HG03025 (cell line): ENCODE results near the gene TBCEL.

Source experiments
- ATAC-seq: cut with Tn5 transposase; IDR thresholded peaks from one replicate; pipeline ENCODE4 v1.9.1; 2021; ENCODE audit warnings: mild to moderate bottlenecking, moderate library complexity; ENCODE audit not compliant: unreplicated experiment, low FRiP score

Gene TBCEL

DNA sequence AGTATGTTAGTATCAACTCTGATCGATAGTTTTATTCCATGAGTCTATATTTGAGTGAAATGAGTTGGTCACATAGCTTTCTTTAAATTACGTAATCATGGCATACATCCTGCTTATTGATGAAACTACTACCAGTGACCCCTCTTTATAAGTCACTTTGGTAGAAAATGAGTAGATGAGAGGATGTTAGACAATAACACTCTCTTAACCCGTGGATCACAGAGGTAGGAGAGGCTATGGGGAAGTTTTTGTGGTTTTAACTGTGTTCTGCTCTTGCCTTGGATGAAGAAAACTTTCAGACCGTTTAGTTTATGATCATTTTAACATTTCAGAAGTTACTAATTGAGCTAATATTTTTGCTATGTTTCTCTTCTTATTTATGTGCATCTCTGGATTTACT, 34.0 kb downstream of the TBCEL start:
- ATAC-seq, result no peak

DNA sequence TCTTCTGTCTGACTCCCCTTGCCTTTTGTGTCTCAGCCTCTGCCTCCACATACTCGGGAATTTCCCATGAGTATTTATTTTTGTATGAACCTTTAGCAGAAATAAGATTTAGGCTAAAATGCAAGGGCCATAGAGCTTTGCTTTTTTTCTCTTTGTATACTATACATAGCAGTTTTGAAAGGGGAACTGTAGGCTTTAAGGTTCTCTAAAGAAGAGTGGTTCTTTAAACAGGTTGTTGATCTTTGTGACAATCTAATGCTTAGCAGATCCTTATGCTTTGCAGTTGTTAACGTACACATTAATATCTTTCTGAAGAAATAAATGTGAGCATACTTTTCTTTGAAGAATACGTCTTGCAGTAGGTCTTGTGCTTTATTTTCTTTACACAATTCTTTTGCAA, 35.0 kb downstream of the TBCEL start:
- no peak for ATAC-seq

DNA sequence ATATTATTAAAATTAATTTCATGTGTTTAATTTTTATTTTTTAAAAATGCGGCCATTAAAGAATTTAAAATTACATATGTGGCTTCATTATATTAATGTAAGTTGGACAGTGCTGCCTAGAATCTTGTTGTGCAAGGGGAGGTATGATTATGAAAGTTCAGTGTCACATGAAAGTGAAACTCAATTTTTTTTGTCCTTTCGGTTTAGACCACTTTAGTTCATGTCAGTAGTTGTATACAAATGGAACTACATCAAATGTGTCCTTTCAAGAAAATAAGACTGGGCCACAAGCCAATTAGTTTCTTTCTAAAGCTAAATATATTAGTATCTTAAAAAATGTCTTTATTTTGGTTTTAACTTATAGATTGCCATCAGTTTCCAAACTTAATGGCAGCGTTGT, 35.7 kb downstream of the TBCEL start:
- peak; percentile 97 for ATAC-seq

DNA sequence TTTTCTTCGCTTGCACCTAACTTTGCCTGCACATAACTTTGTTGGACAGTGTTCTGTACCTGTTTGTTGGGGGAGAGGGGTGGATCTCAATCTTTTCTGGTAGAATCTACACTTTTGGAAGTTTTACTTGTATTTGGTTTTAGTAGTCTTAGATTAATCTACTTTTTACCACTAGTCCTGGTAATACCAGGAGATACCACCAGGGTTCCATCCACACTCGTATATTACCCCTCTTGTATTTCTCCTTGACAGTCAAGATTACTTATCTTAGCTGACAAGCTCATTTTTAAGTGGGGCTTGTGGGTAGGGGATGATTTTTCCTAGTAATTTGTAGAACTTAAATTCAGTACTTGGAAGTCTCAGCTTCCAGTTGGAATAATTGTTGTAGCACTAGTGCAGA, 39.8 kb downstream of the TBCEL start:
- ATAC-seq, result no peak

DNA sequence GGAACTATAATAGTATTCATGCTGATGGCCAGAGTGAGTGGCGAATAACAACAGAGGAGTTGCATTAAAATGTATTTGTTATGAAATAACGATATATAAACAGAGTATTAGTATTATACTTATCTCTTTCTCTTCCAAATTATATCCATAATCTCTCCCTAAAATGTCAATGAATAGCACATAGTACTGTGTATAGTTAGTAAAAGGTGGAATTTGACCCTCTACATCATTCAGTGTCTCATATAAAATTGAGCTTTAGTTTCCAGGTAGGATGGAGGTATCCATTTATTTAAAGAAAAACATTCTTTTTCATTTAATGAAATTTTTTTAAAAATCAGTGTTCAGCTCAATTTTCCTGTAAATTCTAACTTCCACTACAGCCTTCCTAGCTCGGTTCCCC, 42.7 kb downstream of the TBCEL start:
- ATAC-seq, result no peak

DNA sequence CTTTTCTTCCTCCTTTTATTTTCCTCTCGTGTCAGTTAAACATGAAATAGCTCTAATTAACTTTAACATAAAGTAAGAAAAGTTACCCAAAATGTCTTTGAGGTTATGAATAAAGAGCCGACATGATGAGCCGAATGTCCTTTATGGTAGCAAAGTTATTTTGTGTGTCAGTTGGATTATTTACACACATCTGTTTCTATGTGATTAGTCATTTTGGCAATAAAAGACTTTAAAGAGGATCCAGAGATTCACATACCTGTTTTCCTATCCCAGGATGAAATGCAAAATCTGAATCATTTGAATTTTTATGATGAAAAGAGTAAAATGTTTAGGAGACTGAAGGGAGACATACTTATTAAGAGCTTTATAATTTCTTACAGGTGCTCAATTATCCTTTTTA, 43.1 kb downstream of the TBCEL start:
- no peak for ATAC-seq

DNA sequence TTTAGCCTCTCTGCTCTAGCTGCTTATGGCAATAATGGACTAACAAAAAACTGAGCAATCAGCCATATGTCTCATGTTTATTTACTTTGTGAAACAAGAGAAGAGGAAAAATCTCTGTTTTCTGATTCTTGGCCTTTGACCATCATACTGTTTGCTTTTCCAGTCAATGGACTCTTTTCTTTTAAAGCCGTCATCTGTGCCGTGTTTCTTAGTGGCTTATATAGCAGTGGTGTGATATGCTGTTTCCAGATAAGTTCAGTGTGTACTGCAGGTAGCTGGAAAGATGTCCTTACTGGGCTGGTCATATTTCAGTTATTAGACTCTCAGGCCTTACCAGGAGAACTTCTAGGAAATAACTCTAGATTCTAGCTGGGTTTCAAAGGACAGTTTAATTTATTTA, 43.6 kb downstream of the TBCEL start:
- ATAC-seq, result no peak

DNA sequence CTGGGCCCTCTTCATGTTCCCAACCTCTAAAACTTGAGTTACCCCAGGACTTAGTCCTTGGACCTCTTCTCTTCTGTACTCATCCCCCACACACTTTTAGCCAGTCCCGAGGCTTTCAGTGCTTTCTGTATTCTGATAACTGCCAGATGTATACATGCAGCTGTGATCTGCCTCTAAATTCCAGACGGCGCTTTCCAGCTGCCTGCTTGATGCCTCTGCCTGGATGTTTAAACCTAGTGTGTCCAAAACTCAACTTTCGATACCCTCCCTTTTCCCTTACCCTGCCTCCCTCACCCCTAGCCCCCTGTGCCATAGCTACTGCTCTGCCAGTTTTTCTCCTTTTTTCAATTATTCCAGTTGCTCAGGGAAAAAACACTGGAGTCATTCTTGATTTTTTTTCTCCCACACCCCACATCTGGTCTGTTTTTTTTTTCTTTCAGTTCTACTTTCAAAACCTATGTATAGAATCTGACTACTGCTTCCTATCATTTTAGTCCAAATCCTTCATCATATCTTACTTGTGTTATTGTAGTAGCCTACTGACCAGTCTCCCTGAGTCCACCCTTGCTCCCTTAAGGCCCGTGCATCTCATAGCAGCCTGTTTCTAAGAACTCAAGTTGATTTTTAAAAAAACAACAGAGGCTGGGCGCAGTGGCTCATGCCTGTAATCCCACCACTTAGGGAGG, 44.2 kb downstream of the TBCEL start:
- no peak for ATAC-seq

DNA sequence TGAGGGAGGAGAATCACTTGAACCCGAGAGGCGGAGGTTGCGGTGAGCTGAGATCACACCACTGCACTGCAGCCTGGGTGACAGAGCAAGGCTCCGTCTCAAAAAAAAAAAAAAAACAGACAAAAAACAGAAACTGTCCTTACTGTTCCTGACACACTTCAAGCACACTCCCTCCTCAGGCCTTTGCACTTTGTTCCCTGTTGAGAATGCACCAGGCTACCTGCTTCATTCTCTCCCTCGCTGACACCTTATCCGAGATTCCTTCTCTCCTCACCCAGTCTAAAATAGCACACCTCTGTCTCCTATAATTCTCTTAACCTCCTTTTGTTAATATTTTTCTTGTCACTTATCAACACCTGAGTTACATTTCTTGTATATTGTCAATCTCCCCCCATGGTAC, 44.9 kb downstream of the TBCEL start:
- no peak for ATAC-seq

DNA sequence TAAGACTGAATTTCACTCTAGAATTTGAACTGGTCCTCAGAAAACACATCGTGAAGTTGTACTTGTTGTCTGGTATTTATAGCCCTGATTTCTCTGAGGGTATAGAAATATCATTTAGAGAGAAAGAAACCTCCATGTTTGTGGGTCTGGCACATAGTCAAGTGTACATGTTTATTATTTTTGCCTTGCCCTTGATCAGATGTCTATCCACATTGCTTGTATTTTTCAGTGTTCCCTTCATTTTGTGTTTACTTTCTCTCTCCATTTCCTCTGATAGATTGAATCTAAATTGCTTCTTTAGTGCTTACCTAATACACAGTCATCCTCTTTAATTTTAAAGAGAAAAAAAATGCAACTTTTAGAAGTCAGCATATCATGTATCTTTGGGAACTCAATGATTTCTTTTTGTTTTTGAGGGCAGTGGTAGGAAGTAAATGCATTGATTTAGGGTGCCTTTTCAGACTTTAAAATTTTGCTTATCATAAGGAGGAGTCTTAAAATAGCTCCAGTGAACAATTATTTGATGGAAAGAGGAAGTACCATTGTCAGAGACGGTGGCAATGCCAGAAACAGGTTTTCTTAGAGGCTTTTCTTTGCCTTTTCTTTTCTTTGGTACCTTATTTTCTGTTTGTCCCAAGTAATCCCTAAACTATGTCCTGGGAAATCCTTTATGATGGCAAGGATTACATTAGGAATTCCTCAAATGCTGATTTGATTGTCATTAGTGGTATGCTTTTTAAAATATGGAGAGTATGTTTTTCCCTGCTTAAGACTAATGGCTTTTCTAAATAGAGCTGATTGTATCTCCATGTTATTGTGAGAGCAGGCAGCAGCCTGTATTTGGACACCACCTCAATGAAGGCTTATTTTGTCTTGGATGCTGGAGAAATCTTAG, 47.3 kb downstream of the TBCEL start:
- ATAC-seq, result no peak

DNA sequence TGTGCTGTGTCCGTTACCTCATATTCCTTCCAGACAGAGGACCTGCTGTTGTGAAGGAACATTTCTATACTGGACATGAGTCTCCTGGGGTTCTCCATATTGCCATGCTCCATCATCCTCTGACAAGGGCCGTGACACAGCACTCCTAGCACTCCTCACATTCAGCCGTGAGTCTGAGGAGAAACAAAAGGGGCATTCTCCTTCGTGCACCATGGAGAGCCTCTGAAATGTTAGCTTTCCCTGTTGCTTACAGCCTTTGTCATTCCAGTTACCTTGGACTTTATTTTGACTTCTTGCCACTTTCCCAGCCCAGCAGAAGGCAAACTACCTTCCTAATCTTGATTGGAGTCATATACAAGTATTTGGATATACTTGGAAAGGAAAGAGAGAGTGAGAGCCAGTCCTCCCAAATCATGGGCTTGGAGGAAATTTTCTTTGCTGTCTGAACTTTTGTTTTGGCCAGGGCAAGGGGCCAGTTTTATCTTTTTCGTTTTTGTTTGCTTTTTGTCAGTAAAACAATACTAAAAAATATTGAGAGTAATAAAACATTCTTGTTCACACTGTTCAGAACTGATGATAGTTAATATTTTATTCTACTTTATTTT, 48.0 kb downstream of the TBCEL start:
- no peak for ATAC-seq

DNA sequence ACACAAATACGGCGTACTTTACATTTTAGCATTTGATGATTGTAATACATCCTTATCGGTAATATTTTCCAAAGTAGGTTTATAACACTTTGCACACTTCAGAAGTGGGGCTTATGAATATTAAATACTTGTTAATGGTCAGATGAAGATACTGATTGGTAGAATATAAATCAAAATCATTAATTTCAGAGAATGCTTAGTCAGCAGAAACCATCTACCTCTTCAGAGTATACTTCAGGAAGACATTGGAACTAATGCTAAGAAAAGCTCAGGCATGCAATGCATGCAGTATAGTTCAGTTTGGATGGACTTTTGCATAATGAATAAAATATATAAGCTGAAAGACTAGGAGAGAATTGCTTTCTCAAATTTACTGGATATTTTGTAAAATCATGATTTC, 57.4 kb downstream of the TBCEL start:
- ATAC-seq, result no peak

DNA sequence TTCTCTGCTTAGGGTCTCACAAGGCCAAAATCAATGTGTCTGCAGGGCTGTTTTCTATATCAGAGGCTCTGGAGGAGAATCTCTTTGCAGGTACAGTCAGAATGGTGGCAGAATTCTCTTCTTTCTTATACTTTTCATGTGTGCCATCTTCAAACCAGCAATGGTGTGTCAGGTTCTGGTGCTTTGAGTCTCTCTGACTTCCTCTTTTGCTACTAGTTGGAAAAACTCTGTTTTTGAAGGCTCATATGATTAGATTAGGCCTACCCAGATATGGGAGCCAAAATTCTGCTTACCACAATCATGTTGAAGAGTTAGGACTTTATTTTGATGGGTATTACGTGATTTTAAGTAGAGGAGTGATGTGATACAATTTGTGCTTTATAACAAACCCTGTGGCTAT, 58.3 kb downstream of the TBCEL start:
- ATAC-seq, result no peak

DNA sequence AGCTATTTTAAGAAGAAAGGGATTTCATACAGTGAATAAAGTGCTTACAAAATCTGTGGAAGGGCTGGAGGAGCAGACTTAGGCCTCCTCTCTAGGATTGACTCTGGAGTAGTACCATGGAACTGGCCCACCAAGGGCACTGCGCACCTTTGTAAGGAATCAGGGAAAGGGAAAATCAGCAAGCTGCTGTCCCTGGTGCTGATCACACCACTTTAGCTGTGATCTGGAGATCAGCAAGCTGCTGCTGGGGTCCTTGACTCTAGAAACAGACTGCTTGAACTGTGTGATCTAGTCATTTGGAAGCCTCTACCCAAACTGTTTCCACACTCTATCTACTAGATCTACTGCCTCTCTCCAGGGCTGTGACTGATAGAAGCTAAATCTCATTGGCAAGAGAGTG, 58.8 kb downstream of the TBCEL start:
- no peak for ATAC-seq

DNA sequence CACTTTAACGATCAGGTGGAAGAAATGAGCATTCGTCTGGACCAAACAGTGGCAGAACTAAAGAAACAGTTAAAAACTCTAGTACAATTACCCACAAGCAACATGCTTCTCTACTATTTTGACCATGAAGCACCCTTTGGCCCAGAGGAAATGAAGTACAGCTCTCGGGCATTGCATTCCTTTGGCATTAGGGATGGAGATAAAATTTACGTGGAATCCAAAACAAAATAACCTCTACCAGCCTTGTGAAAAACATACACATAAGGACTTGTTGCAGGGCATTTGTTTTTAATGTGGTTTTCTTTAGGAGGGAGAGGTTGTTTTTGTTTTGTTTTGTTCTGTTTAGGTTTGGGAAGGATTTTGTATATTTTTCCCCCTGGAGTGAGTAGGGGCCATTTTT, 63.0 kb downstream of the TBCEL start:
- ATAC-seq, result no peak

DNA sequence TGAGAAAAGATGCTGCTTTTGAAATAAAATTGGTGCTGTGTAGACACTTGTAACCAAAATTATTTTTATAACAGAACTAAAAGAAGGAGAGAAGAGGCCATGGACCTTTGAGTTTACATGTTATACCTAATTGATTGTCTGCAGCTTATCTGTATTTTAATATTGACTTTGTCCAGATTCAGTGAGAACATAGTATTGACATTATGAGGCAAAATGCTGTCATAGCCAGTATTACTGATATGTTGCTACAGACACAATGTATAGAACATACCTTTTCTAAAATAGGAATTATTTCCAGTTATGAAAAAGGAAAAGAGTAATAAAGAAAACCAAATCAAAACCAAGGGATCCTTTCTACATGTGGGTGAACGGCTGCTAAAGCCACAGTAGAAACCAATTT, 65.7 kb downstream of the TBCEL start:
- no peak for ATAC-seq

DNA sequence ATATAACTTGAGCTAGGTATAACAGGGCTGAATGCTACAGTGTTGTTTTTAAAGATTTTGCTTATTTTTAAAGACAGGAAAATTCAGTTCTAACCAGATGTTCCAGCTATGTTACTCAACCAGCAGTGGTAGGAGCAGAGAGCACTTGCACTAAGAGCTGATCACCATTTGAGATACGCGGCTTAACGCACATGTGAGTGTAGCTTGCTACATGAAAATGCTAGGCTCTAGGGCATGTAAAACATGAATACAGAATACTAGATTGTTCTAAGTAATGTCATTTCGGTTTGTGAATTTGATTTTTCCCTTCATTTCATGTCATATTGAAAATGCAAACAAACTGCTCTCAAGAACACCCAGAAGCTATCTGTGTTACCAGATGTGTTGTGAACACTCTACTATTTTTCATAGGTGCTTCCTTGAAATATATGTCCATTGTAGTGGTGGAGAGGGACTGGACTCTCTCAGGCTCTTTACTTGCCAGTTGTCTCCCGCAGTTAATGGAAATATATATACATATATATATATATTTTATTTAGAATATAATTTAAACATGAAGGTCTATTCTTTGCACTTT, 66.3 kb downstream of the TBCEL start:
- no peak for ATAC-seq

DNA sequence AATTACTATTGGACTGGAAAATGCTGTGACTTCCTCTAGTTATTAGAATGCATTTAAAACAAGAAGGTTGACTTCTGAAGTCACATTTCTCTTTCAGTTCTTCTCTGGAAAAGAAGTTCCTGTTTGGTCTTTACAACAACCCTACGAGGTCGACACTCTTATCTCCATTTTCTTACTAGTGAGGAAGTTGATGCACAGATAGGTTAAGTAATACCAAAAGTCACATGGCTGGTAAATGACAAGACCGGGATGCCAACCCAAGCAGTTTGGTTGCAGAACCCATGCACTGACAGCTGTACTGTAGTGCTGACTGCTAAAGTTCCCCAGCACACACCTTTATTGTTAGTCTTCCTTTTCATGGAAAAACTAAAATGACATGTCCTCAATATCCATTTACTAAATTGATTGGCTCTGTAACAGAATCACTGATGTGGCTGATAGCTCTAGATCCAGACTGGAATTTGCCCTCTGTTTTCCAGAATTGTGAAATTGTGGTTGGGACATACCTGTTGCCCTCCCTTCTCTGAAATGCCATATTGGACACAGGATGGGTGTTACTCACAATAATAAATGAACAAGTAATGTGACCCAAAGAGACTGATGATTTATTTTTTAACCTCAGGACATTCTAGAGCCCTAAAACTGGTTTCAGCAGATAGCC, 67.7 kb downstream of the TBCEL start:
- no peak for ATAC-seq

DNA sequence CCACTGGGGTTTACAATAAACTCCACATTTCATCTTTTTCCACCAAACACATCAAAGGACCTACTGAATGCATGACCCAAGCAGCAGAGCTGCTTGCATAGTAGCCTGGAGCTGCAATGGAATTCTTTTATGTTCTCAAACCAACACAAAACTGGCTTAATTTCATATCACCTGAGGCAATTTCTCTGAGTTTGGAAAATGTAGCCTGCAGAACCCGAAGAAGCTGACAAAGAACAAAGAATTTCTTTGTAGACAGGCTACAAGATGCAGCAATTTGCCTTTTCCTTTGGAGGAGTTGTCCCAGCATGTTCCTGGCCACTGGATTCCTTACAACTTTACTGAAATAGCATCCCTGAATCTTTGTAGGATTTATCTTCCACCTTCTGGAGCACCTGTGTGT, 71.7 kb downstream of the TBCEL start:
- ATAC-seq, result no peak

DNA sequence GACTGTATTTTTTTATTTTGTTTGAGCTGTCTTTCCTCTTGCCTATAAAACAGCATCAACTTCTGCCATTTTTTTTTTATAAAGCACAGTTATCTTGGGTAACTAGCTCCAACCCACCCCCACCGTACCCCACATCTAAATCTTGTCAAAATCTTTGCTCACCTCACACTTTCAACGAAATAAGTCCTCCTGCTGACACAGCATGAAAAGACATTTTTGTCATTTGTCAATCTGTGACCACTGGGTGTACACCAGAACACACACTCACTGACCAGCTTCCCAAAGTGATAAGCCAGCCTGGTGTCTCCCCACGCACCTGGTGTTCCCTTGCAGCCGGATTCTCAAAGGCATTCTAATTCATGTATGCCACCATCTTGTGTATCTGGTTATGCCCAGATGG, 75.5 kb downstream of the TBCEL start:
- no peak for ATAC-seq

DNA sequence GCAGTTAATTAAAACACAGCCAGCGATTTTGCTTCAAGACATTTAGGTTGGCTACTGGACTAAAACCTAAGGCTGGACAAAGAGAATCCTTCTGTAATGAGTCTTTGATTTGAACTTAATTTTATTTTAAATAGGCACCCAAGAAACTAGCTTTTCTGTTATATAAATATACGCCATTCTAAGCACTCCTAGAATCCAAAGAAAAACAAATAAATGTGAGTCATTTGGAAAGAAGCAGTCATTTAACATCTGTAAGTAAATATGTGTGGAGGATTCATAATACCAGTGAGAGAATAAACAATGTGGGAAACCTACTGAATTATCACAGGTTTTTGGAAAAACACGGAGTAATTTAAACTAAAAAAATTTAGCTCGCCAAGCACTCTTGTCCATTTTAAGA, 76.0 kb downstream of the TBCEL start:
- no peak for ATAC-seq
